ENCODE data around the gene ZDHHC5.
A peak's percentile ranks its signal among the peaks of the same experiment; 100 is the strongest.

Gene ZDHHC5

DNA sequence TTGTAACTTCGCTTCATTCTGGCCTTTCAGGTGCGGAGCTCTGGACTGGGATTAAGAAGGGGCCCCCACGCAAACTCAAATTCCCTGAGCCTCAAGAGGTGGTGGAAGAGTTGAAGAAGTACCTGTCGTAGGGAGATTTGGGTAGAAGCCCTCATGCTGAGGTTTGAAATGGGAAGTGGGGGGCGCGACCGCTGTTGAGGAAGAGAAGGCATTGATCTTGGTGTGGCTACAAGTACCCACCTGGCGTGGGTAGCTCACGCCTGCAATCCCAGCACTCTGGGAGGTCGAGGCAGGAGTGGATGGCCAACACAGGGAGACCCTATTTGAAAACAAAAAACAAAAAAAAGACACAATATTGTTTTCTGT is 74.2 kb downstream of the ZDHHC5 start:
- H3K4me3 Mint-ChIP-seq: peak overlapping the region; percentile 96
- H3K27ac Mint-ChIP-seq: peak overlapping the region; percentile 98
- H3K9me3 Mint-ChIP-seq: no peaks in the 10 kb centered on the region
- CTCF ChIA-PET: interaction anchor here (1.0 to 3.4 kb wide), 3 partner anchors 9 to 58 kb away, joined by 4 to 22 read pairs (median 5); partner anchors contain the start of gene BTBD18
- H3K36me3 Mint-ChIP-seq: peaks cover 61% of the 10 kb centered on the region
- H3K4me1 Mint-ChIP-seq: peaks cover 49% of the 10 kb centered on the region
- no peaks in the 10 kb centered on the region for H3K27me3 Mint-ChIP-seq
- DNase-seq: no peak

DNA sequence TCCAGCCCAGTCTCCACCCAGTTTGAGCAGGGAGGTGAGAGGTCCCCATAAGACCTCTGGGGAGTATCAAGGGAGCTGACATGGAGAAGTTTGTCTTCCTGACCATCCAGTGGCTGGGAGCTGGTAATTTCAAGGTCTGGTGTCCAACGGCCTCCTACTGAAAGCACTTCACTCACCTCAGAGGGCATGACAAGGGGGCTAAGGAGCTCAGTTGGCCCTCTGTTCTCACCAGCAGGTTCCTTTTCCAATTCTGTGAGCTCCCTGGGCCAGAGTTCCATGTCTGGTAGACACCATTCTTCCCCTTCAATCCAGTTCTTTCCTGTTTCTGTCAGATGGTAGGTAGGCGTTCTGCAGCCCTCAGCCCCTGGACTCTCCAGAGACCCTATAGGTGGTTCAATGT is 76.4 kb downstream of the ZDHHC5 start:
- CTCF ChIA-PET: interaction anchor here (0.6 to 2.9 kb wide), 2 partner anchors 57 to 286 kb away, joined by 3 to 19 read pairs; no protein-coding TSS in a partner anchor
- H3K36me3 Mint-ChIP-seq: peaks cover 59% of the 10 kb centered on the region
- H3K4me3 Mint-ChIP-seq: no peak overlapping the region
- no peak overlapping the region for H3K27ac Mint-ChIP-seq
- H3K4me1 Mint-ChIP-seq: peaks cover 51% of the 10 kb centered on the region
- H3K27me3 Mint-ChIP-seq: no peaks in the 10 kb centered on the region
- DNase-seq: no peak
- no peaks in the 10 kb centered on the region for H3K9me3 Mint-ChIP-seq

DNA sequence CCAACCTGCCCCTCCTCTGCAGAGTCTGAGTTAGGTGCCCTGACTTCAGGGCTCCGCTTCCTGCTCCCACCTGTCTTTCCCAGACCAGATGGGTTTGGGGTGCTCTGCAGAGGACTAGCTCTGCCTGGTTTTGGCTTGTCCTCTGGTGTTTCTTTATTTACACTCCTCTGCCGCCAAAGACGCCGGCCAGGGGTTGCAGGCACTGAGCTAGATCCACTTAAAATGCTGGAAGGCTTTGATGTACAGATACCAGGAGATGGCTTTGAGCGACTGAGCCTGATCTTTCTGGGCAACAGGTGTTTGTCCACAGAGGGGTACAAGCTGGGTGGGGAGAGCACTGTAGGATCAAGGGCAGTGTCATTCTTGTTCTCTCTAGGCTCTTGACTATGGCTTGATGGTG is 77.3 kb downstream of the ZDHHC5 start:
- H3K4me1 Mint-ChIP-seq: peaks cover 45% of the 10 kb centered on the region
- peaks cover 56% of the 10 kb centered on the region for H3K36me3 Mint-ChIP-seq
- H3K27ac Mint-ChIP-seq: peak overlapping the region; percentile 24
- CTCF ChIA-PET: interaction anchor here (1.1 to 2.9 kb wide), 2 partner anchors 14 to 56 kb away, joined by 3 to 19 read pairs; no protein-coding TSS in a partner anchor
- H3K27me3 Mint-ChIP-seq: no peaks in the 10 kb centered on the region
- no peak for DNase-seq
- H3K4me3 Mint-ChIP-seq: no peak overlapping the region
- no peaks in the 10 kb centered on the region for H3K9me3 Mint-ChIP-seq

DNA sequence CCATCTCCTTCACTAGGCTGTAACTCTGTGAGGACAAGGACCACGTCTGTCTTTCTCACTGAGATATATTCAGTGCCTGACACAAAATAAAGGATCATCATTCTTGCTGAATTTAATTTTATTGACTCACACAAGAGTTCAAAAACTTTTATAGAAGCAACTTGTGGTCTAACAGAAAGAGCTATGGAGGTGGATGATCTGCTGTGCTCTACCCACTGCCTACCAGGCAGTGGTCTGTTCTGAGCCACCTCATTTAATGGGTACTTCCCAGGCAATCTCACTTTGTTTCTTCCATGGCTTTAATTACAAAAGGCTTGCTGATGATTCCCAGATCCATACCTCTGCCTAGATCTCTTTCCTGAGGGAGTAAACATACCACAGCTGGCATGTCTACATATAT is 79.0 kb downstream of the ZDHHC5 start:
- CTCF ChIA-PET: interaction anchor here (3.3 kb wide), 1 partner anchor 54 kb away, joined by 15 read pairs; no protein-coding TSS in a partner anchor
- Mint-ChIP-seq H3K9me3 (no peaks in the 10 kb centered on the region), H3K27ac (peak overlapping the region; percentile 16), H3K27me3 (no peaks in the 10 kb centered on the region), H3K36me3 (peaks cover 46% of the 10 kb centered on the region), H3K4me3 (no peak overlapping the region), H3K4me1 (peaks cover 38% of the 10 kb centered on the region)
- no peak for DNase-seq

Measured in activated naive CD4-positive, alpha-beta T cell treated with anti-CD3 and anti-CD28 coated beads, Interleukin-2, amount 10 ng/mL, durations not matched to agents 7 days and 5 days (primary cell).